Right ventricle myocardium superior (tissue), 1 donor: Measurements from ENCODE around the gene TASP1. TPM values are rescaled to one million over a fixed set of nuclear protein-coding genes. Genes with fewer than 3 reads are reported as not detected.
"Not testable (repeated sequence)": the region's sequence is repeated elsewhere in the genome, so short reads cannot be mapped to it uniquely, and the experiment has no call there.

Source experiments
- ATAC-seq: fragments of 200-7000 bp; cut with Tn5 transposase; one replicate; pipeline ENCODE4 v1.9.1; 2020; ENCODE audit warnings: mild to moderate bottlenecking; ENCODE audit not compliant: poor library complexity
- DNase-seq: peaks from one replicate; pipeline ENCODE4 v3.0.0-alpha.2; 2020
- intact Hi-C: fragments of 100-400 bp; cut with DNase I; formaldehyde crosslinking; loops from one replicate; pipeline ENCODE4 v1.11.2; 2022
- long read RNA-seq: library from polyadenylated mRNA; unstranded; transcript quantifications from one replicate; pipeline ENCODE4 v2.0.0, GENCODE V29; 2021
- total RNA-seq: library from RNA; stranded (reverse); fragmentation: NEBNext Ultra II Directional; extraction: Animal tissue kit (Norgen Biotek cat#: 25700); gene quantifications from one replicate; pipeline ENCODE4 v1.2.1, GENCODE V29; 2021
- donor health status: DM: no; HTN: yes; CAD: no; lungs with severe emphysema.

Gene TASP1, protein sequence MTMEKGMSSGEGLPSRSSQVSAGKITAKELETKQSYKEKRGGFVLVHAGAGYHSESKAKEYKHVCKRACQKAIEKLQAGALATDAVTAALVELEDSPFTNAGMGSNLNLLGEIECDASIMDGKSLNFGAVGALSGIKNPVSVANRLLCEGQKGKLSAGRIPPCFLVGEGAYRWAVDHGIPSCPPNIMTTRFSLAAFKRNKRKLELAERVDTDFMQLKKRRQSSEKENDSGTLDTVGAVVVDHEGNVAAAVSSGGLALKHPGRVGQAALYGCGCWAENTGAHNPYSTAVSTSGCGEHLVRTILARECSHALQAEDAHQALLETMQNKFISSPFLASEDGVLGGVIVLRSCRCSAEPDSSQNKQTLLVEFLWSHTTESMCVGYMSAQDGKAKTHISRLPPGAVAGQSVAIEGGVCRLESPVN
- 4.7 TPM for total RNA-seq
- long read RNA-seq, transcript TASP1-201 (14 exons, 2,352 nt) = major isoform, 6 of 8 reads
- long read RNA-seq, partial matches to known transcripts = 0 of 8 reads
- long read RNA-seq, other reads (novel, unspliced or antisense) = 2 of 8 reads

DNA sequence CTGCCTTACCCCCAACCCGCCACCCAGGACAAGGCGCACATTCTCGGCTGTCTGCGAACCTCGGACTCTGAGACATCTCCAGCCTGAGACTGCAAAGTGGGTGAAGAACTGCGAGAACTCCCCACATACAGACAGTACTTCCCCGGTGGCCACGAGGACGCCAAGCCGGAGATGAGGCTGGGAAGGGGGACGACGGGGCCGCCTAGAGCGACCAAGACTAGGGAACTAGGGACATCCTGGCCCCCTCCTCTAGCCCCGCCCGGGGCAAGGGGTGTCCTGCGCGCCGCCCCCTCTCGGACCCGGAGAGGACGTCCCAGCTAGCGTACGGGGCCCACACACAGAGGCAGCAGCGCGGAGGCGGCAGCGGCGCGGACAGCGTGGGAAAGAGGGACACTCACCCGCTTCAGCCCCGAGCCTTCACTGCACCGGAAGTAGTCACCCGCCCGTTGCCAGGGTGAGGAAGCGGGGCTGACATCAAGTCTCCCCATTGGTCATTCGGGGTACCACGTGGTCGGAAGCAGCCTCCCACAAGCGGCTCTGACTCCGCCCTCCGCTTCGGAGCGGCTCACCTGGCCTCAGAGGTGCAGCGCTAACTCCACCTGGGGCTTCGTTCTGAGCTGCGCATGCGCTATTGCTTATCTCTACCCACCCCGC lies at the start of gene TASP1:
Gene TASP1, minus strand, starts transcription at position 437 of the 654 bp plus-strand sequence. CDS start 8,854 bp downstream, outside the sequence.
- DNase-seq (peak; percentile 97), ATAC-seq (peak; percentile 100)
- intact Hi-C loops = loop anchor here (10.0 kb wide), 1 partner anchor 146 kb away; the partner anchor contains the start of genes ESF1 and NDUFAF5

- ATAC-seq (no peak), DNase-seq (no peak)
- intact Hi-C loops = no loop called here
Observed at GRCh38 chr20:13687815-13688214, 49.1 kb upstream of the TASP1 start.

- intact Hi-C loops = no loop called here
- no peak for ATAC-seq
- DNase-seq = no peak
Observed at GRCh38 chr20:13685623-13686022, 46.9 kb upstream of the TASP1 start.

GRCh38 chr20:13684566-13685222 lies 46.0 kb upstream of the TASP1 start:
- ATAC-seq (no peak), DNase-seq (no peak)
- intact Hi-C loops = no loop called here

GRCh38 chr20:13683833-13684232 lies 45.1 kb upstream of the TASP1 start:
- DNase-seq (no peak), ATAC-seq (no peak)
- intact Hi-C loops = no loop called here

GRCh38 chr20:13681248-13682125 lies 42.8 kb upstream of the TASP1 start:
- DNase-seq (no peak), ATAC-seq (no peak)
- intact Hi-C loops = no loop called here

- ATAC-seq = no peak
- intact Hi-C loops = no loop called here
- no peak for DNase-seq
Observed at GRCh38 chr20:13678944-13679343, 40.2 kb upstream of the TASP1 start.

- intact Hi-C loops = no loop called here
- no peak for ATAC-seq
- no peak for DNase-seq
Observed at GRCh38 chr20:13677241-13677640, 38.5 kb upstream of the TASP1 start.

DNA sequence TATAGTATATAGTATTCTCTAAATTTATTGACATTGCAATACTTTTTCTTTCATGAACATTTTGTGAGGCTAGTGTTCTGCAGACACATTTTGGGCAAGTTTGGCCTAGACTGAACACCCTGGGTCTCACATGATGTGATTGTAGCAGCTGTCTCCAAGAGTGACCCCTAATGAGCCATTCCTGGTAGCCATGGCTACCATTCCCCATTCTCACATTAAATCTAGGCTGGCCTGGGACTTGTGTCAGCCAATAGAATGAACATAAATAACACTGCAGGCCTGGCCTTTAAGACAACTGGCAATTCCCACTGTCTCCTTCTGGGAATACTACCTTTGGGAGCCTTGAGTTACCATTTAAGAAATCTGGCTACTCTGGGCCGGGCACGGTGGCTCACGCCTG lies 38.0 kb upstream of the TASP1 start:
- no peak for ATAC-seq
- no peak for DNase-seq
- intact Hi-C loops = no loop called here

- peak; percentile 89 for ATAC-seq
- no peak for DNase-seq
- intact Hi-C loops = no loop called here
Observed at GRCh38 chr20:13672690-13673089, 34.0 kb upstream of the TASP1 start.

DNA sequence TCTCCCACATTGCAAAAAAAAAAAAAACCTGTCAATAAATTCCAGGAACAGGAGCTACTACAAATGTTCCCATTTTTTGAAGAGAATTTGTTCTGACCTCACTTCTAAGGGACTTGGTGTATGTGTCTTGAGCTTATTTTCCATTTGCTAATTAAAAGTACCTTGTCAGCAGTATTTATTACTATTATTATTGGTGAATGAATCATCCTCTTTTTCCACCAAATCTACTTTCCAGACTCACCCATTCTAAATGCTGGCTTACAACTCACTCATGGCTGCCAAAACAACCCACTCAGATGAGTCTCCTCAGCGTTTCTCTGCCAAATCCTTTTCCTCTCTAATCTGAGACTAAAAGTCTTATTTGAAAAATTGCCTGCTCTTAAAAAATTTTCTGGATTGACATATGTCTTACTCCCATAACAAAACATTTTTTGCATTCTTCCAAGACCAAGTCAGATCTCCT lies 33.2 kb upstream of the TASP1 start:
- DNase-seq (no peak), ATAC-seq (peak; percentile 91)

DNA sequence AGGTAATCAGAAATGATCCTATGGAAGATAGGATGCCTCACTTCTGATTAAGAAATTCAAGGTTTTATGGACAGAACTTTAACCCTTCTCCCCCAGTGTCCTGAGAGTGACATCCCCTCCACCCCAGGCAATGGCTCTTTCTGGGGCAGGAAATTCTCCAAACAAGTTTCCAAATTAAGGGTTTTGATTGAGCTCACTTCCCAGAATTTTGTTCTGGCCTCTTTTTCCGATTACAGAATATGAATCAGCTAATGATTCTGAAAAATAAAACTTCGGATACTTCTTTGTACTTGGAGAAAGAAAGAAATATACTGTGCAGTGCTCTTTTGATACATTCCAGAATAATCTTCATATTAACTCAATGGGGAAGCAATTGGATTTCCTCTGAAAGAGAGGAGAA lies 32.8 kb upstream of the TASP1 start:
- peak; percentile 42 for ATAC-seq
- DNase-seq = no peak
- intact Hi-C loops = no loop called here

More for the DNA sequence above, 33.2 kb upstream of the TASP1 start:
- intact Hi-C loops = no loop called here

- ATAC-seq (no peak), DNase-seq (no peak)
- intact Hi-C loops = no loop called here
Observed at GRCh38 chr20:13670160-13670559, 31.4 kb upstream of the TASP1 start.

- DNase-seq = no peak
- intact Hi-C loops = no loop called here
- ATAC-seq = no peak
Observed at GRCh38 chr20:13665709-13666395, 27.1 kb upstream of the TASP1 start.

DNA sequence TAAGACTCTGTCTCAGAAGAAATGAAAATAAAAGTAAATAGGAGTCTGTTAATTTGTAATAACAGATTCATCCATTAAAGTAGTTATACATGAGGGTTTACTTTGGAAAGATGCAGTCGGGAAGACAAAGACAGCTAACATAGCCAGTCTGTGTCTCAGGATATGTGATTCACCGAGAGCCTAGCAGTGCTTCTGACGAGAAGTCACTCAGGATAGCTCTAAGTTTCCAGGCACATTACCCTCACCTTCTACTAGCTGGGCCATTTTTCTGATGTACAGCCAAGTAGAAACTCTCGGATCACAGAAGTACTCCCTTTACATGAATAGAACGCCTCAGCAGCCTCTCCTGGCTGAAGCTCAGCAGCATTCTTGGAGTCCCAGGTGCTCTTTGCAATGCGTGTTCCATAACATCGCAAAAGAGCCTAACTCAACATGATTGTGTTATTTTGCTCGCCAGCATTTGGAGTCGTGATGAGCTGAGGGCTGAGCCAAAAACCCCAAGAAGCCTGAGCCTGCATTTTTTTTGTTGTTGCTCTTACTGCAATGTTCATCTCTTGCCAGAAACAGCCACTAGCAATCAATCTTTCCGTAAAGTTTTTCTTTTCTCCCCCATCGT lies 22.4 kb upstream of the TASP1 start:
- ATAC-seq (no peak), DNase-seq (no peak)
- intact Hi-C loops = no loop called here

- ATAC-seq = no peak
Observed at GRCh38 chr20:13659288-13659687, 20.6 kb upstream of the TASP1 start.

DNA sequence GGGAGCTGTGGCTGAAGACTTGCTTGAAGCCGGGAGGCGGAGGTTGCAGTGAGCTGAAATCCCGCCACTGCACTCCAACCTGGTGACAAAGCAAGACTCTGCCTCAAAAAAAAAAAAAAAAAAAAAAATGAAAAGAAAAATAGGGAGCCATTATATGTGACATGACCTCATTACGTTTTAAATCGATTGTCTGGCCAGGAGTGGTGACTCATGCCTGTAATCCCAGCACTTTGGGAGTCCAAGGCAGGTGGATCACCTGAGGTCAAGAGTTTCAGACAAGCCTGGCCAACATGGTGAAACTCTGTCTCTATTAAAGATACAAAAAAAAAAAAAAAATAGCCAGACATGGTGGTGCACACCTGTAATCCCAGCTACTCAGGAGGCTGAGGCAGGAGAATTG lies 19.3 kb upstream of the TASP1 start:
- intact Hi-C loops, DNase-seq, ATAC-seq: not testable (repeated sequence)

More at GRCh38 chr20:13659288-13659687, 20.6 kb upstream of the TASP1 start:
- no peak for DNase-seq
- intact Hi-C loops = no loop called here
